ENCODE data around the gene ALDH1A2. TPM values are rescaled to one million over a fixed set of nuclear protein-coding genes. Genes with fewer than 3 reads are reported as not detected.

The ALDH1A2 gene
- total RNA-seq, 6 donors from 2014 or later, result 3.6 to 43.3 (median 6.9) TPM

DNA sequence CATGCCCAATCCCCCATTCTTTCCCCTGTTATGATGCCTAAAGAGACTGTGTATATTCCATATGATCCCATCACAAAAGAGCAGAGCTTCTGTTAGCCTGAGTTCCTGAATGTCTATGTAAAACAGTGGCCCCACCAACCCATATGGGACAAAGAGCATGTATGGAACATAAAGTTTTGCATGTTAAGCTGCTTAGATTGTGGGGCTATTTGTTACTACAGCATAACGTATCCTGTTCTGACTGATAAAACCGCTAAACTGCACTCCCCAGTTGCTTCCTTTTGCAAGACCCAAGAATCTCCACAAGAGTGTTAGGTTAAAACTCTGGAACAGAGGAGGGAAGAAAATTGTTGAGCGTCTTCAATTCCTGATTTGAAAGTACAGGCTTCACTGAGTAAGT is 154.8 kb downstream of the ALDH1A2 start:
- no peak overlapping the region for H3K27ac ChIP-seq
- no peak overlapping the region for H3K4me3 ChIP-seq
- H3K36me3 ChIP-seq, result no peaks in the 10 kb centered on the region
- H3K27me3 ChIP-seq, result no peaks in the 10 kb centered on the region
- TF ChIP-seq, protein P1, sequence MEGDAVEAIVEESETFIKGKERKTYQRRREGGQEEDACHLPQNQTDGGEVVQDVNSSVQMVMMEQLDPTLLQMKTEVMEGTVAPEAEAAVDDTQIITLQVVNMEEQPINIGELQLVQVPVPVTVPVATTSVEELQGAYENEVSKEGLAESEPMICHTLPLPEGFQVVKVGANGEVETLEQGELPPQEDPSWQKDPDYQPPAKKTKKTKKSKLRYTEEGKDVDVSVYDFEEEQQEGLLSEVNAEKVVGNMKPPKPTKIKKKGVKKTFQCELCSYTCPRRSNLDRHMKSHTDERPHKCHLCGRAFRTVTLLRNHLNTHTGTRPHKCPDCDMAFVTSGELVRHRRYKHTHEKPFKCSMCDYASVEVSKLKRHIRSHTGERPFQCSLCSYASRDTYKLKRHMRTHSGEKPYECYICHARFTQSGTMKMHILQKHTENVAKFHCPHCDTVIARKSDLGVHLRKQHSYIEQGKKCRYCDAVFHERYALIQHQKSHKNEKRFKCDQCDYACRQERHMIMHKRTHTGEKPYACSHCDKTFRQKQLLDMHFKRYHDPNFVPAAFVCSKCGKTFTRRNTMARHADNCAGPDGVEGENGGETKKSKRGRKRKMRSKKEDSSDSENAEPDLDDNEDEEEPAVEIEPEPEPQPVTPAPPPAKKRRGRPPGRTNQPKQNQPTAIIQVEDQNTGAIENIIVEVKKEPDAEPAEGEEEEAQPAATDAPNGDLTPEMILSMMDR (IDR thresholded peaks at IDR 0.05), result no peak
- TF ChIP-seq EP300 (IDR thresholded peaks at IDR 0.05), result no peak
- no peak for TF ChIP-seq POLR2A (IDR thresholded peaks at IDR 0.05)
- TF ChIP-seq POLR2AphosphoS5 (IDR thresholded peaks at IDR 0.05), result no peak
- no peaks in the 10 kb centered on the region for H3K4me1 ChIP-seq
- no peak for DNase-seq
- 91 to 95% methylated on average over 3 of the region's 3 CpGs for WGBS, 2 donors
- ATAC-seq (ENCODE audit: low FRiP score in 2 of 2), result no peak
- H3K9me3 ChIP-seq, result no peaks in the 10 kb centered on the region

DNA sequence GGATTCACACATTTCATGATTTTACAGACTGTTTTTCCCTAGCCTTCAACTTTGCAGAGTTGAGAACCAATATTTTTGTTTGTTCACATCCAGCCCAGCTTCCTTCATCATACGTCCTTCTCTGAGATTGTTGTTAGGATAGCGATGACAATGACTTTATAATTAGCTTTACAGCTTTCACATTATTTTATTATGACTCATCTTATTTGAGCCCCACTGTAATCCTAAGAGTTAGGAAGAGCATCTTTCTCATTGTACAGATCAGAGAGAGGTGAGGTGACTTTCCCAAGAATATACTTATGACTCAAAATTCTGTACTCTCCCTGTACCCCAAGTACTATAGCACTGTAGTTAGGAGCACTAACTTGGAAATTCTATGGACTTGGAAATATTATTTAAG is 156.1 kb downstream of the ALDH1A2 start:
- Histone ChIP-seq H3K4me3 (no peak overlapping the region), H3K27me3 (no peaks in the 10 kb centered on the region), H3K27ac (no peak overlapping the region), H3K4me1 (no peaks in the 10 kb centered on the region), H3K9me3 (no peaks in the 10 kb centered on the region), H3K36me3 (no peaks in the 10 kb centered on the region)
- TF ChIP-seq EP300 (IDR thresholded peaks at IDR 0.05), result no peak
- TF ChIP-seq, protein P1 (IDR thresholded peaks at IDR 0.05), result no peak
- TF ChIP-seq POLR2AphosphoS5 (IDR thresholded peaks at IDR 0.05), result no peak
- no peak for TF ChIP-seq POLR2A (IDR thresholded peaks at IDR 0.05)
- DNase-seq, result no peak
- ATAC-seq (ENCODE audit: low FRiP score in 2 of 2), result no peak
- WGBS, 2 donors, result 52 to 78% methylated on average over 2 of the region's 2 CpGs

DNA sequence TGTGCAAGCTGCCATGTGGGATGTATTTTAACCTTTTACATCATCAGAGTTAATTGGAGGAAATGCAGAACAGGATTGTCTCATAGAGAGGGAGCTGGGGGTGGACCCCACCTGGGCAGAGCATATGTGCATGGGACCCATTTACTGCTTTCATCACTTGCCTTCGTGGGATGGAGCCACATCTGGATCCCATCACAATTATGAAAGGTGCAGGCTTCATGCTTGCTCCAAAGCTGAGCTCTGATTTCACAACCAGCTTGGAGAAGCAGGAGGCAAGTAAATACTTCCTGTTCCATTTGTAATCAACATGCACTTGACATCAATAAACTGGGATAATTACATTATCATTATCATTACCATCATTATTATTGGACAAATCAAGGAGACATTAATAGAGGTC is 161.9 kb downstream of the ALDH1A2 start:
- Histone ChIP-seq H3K36me3 (no peaks in the 10 kb centered on the region), H3K9me3 (no peaks in the 10 kb centered on the region), H3K4me1 (no peaks in the 10 kb centered on the region), H3K4me3 (no peak overlapping the region), H3K27ac (no peak overlapping the region), H3K27me3 (no peaks in the 10 kb centered on the region)
- TF ChIP-seq, protein P1 (IDR thresholded peaks at IDR 0.05), result no peak
- TF ChIP-seq EP300 (IDR thresholded peaks at IDR 0.05) (no peak), POLR2AphosphoS5 (IDR thresholded peaks at IDR 0.05) (no peak), POLR2A (IDR thresholded peaks at IDR 0.05) (no peak)
- ATAC-seq (ENCODE audit: low FRiP score in 2 of 2) (no peak), DNase-seq (no peak)
- WGBS, 2 donors, result 56% methylated on average over 1 of the region's 1 CpG

Other genes starting within 250 kb of the ALDH1A2 start
- gene AQP9, start 72.7 kb upstream of the ALDH1A2 start, total RNA-seq, result 10 to 100 TPM; 11.5 to 67.1 (median 25.5) TPM